ENCODE results near the gene IFT88.

- TF ChIP-seq CTCF (IDR thresholded peaks at IDR 0.05; ENCODE audit: insufficient read depth, low read length) (no peak), POLR2AphosphoS5 (IDR thresholded peaks at IDR 0.05; ENCODE audit: low read depth) (no peak), REST (IDR thresholded peaks at IDR 0.05; ENCODE audit: insufficient replicate concordance, low read depth) (no peak), GABPA (IDR thresholded peaks at IDR 0.05; ENCODE audit: low read depth) (no peak), SPI1 (IDR thresholded peaks at IDR 0.05; ENCODE audit: borderline replicate concordance, low read depth) (no peak)
Measured at GRCh38 chr13:20691616-20692015, 124.7 kb downstream of the IFT88 start.

Data from HL-60 (cell line).